Sigmoid colon (tissue), 7 donors: Measurements from ENCODE around the gene ARHGAP33. TPM values are rescaled to one million over a fixed set of nuclear protein-coding genes. Genes with fewer than 3 reads are reported as not detected.

Source experiments
- DNase-seq: peaks from one replicate; pipeline ENCODE4 v3.0.0-alpha.2; 2019
- H3K27ac ChIP-seq, 4 donors: fragments of 200-600 bp; sonication (generic); one replicate each; pipeline ENCODE4 v1.5.1; 2016 to 2019; ENCODE audit warnings: mild to moderate bottlenecking in 1 of 4
- H3K27me3 ChIP-seq, 3 donors: fragments of 200-600 bp; sonication (generic); one replicate each; pipeline ENCODE4 v1.5.1; 2019; ENCODE audit warnings: mild to moderate bottlenecking in 1 of 3
- H3K36me3 ChIP-seq, 4 donors: fragments of 200-600 bp; sonication (generic); one replicate each; pipeline ENCODE4 v1.5.1; 2016 to 2019
- H3K4me1 ChIP-seq, 4 donors: fragments of 200-600 bp; sonication (generic); one replicate each; pipeline ENCODE4 v1.5.1; 2017 to 2019
- H3K4me3 ChIP-seq, 4 donors: fragments of 200-600 bp; sonication (generic); one replicate each; pipeline ENCODE4 v1.5.1; 2017 to 2019; ENCODE audit warnings: mild to moderate bottlenecking in 2 of 4, moderate library complexity in 1 of 4
- H3K9me3 ChIP-seq, 4 donors: fragments of 200-600 bp in 3 of 4; sonication (generic) in 3 of 4; one replicate each; pipeline versions ENCODE4 v1.5.1 to v1.6.1; 2013 to 2019
- EP300 ChIP-seq, 4 donors: sonication (generic); formaldehyde crosslinking; IDR thresholded peaks; one replicate each; pipeline ENCODE4 v1.6.1; 2017; ENCODE audit warnings: antibody characterized with exemption in 4 of 4
- POLR2A ChIP-seq, 2 donors: fragments of 450-650 bp; IDR thresholded peaks; one replicate each; pipeline ENCODE4 v1.6.1; 2016; ENCODE audit warnings: antibody characterized with exemption in 2 of 2, mild to moderate bottlenecking in 2 of 2, moderate library complexity in 2 of 2
- POLR2AphosphoS5 ChIP-seq, 4 donors: sonication (generic); formaldehyde crosslinking; IDR thresholded peaks; one replicate each; pipeline ENCODE4 v1.6.1; 2017; ENCODE audit warnings: antibody characterized with exemption in 4 of 4
- WGBS, 2 donors: extraction: QIAGEN DNeasy Blood & Tissue Kit; methylation state at CpG; one replicate each; pipeline ENCODE4 v1.1.7; 2013; 5-methylcytosine and 5-hydroxymethylcytosine counted together
- intact Hi-C: fragments of 100-400 bp; cut with DNase I; formaldehyde crosslinking; loops from one replicate; pipeline ENCODE4 v1.15.1; 2023
- polyA plus RNA-seq, 3 donors: library from polyadenylated mRNA; stranded (reverse); fragments of 200-250 nt; gene quantifications; one replicate each; pipeline ENCODE4 v1.2.3, GENCODE V29; 2013
- total RNA-seq, 4 donors: library from RNA; depleted of rRNA; stranded (reverse); fragments of >200 nt; gene quantifications; one replicate each; pipeline ENCODE4 v1.1.0, GENCODE V29; 2016
- TF ChIP-seq, protein P1 (sequence below), 4 experiments: fragments of 450-650 bp in 3 of 4; fragments of 200-600 bp in 1 of 4; IDR thresholded peaks; one replicate each; pipeline ENCODE4 v1.5.1; 2016 to 2019; ENCODE audit warnings: antibody characterized with exemption in 4 of 4, mild to moderate bottlenecking in 3 of 4, moderate library complexity in 2 of 4
- donor health status: healthy with polysubstance abuse.
- donor health status: Bipolar disorder and iron deficiency.
- donor health status: healthy.

Gene ARHGAP33
- total and polyA plus RNA-seq, 7 donors = 0.60 to 11.9 (median 6.1) TPM

DNA sequence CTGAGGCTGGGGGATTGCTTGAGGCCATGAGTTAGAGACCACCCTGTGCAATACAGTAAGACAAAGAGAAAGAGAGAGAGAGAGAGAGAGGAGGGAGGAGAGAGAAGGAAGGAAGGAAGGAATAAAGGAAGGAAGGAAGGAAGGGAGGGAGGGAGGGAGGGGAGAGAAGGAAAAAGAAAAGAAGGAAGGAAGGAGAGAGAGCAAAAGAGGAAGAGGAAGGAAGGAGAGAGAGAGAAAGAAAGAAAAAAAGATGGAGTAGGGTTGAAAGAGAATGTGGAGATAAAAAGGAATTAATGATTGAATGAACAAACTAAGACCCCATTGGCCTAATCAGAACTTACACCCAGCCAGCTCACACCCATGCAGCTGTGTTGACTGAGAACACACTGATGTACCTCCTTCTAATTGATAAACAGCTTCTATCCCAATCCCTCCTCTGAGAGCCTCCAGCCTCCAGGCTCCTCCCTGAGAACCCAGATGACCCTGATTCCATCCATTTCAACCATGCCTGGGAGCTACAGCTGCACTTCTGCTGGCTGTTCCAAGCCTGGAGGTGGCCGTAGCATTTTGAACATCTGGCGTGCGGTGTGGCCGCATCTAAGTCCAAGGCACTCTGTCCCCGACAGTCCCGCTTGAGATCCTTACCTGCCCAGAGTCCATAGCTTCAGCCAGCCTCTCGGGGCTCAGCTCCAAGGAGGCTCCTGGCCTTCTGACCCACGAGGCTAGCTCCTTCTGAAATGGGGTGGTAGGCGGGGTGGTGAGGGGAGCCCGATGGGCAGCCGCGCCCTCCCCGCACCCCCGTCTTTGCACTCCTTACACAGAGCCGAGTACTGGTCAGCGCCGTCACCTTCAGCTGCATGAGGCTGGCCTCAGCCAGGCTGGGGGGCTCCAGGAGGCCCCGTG, 36.2 kb downstream of the ARHGAP33 start:
- no peak overlapping the region for H3K27ac ChIP-seq
- 58 to 76% methylated on average over 18 of the region's 18 CpGs for WGBS, 2 donors
- TF ChIP-seq POLR2AphosphoS5 (IDR thresholded peaks at IDR 0.05) (no peak), POLR2A (IDR thresholded peaks at IDR 0.05) (no peak)
- TF ChIP-seq, protein P1, sequence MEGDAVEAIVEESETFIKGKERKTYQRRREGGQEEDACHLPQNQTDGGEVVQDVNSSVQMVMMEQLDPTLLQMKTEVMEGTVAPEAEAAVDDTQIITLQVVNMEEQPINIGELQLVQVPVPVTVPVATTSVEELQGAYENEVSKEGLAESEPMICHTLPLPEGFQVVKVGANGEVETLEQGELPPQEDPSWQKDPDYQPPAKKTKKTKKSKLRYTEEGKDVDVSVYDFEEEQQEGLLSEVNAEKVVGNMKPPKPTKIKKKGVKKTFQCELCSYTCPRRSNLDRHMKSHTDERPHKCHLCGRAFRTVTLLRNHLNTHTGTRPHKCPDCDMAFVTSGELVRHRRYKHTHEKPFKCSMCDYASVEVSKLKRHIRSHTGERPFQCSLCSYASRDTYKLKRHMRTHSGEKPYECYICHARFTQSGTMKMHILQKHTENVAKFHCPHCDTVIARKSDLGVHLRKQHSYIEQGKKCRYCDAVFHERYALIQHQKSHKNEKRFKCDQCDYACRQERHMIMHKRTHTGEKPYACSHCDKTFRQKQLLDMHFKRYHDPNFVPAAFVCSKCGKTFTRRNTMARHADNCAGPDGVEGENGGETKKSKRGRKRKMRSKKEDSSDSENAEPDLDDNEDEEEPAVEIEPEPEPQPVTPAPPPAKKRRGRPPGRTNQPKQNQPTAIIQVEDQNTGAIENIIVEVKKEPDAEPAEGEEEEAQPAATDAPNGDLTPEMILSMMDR (IDR thresholded peaks at IDR 0.05) = no peak
- DNase-seq = no peak
- no peaks in the 10 kb centered on the region for H3K36me3 ChIP-seq
- H3K4me1 ChIP-seq = no peaks in the 10 kb centered on the region
- H3K27me3 ChIP-seq = peaks cover 0 to 29% (median 0%) of the 10 kb centered on the region in 3 donors
- intact Hi-C loops = no loop called here
- H3K9me3 ChIP-seq = no peaks in the 10 kb centered on the region
- H3K4me3 ChIP-seq = no peak overlapping the region

DNA sequence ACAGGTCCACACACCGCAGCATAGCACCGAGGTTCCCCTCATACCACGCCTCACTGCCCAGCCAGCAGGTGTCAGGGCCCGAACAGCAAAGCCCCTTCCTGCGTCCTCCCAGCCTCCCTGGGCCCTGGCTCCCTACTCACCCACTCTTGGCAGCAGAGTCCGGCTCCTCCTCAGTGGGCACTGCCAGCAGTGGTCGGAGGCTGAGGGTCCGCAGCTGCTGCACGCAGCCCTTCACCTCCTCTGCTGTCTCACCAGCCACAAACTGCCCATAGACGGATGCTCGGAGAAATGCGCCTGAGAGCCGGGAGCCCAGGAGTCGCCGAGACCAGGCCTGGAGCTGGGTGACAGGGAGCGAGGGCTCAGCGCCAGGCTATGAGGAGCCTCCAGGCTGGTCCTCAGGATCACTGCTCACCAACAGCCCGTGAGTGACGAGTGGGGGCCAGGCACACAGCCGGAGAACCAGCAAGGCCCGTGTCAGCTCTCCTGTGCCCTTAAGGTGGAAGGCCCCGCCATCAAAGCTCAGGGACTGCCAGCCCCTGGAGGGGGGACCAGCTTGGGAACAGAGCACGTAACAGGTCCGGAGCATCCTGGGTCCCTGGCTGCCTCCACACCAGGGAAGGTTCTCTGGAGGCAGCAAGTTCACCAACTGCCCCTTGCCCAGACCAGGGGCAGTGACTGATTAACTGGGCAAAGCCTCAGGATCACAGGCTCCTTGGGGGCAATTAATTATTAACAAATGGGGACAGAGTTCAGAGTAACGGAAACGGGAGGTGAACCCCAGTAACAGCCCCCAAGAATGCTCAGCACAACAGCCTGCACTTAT, 37.1 kb downstream of the ARHGAP33 start, which contains the start of gene PRODH2:
Gene PRODH2 (minus strand): TSS at position 626 of the 823 bp plus-strand sequence. CDS start 40 bp downstream, at position 586.
- DNase-seq = no peak
- Histone ChIP-seq H3K4me3 (no peak within 1 kb of the TSS), H3K4me1 (no peaks in the 10 kb centered on the region), H3K27me3 (peaks cover 0 to 33% (median 3%) of the 10 kb centered on the region in 3 donors), H3K36me3 (no peaks in the 10 kb centered on the region), H3K9me3 (no peaks in the 10 kb centered on the region), H3K27ac (no peak within 1 kb of the TSS)
- intact Hi-C loops = no loop called here
- 65 to 77% methylated on average over 26 of the region's 26 CpGs for WGBS, 2 donors
- TF ChIP-seq POLR2A (IDR thresholded peaks at IDR 0.05) = no peak
- no peak for TF ChIP-seq POLR2AphosphoS5 (IDR thresholded peaks at IDR 0.05)
- TF ChIP-seq, protein P1 (IDR thresholded peaks at IDR 0.05) = no peak
- TF ChIP-seq EP300 (IDR thresholded peaks at IDR 0.05) = no peak

DNA sequence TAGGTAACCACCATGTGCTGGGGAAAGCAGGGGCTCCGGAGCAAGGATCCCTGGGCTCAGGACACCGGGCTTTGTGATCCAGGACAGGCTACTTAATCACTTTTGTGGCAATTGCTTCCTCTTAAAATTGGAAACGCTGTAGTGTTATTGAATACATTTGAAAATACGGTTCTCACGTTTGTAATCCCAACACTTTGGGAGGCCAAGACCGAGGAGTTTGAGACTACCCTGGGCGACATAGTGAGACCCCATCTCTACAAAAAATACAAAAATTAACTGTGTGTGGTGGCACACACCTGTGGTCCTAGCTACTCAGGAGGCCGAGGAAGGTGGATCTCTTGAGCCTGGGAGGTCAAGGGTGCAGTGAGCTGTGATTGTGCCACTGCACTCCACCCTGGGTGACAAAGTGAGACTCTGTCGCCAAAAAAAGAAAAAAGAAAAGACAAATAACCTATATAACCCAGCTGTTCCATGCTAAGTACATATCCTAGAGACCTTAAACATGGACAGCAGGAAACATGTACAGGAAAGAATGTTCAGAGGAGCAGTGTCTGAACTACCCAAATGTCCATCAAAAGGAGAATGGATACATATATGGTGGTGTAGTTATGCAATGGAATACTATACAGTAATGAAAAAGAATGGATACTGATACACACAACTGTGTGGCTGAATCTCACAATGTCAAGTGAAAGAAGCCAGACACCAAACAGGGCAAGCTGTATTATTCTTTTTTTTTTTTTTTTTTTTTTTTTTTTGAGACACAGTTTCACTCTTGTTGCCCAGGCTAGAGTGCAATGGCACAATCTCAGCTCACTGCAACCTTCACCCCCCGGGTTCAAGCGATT, 37.9 kb downstream of the ARHGAP33 start:
- H3K27me3 ChIP-seq = peaks cover 0 to 38% (median 5%) of the 10 kb centered on the region in 3 donors
- no peak for DNase-seq
- no peaks in the 10 kb centered on the region for H3K9me3 ChIP-seq
- intact Hi-C loops = no loop called here
- 82 to 88% methylated on average over 11 of the region's 11 CpGs for WGBS, 2 donors
- H3K27ac ChIP-seq = no peak overlapping the region
- no peak overlapping the region for H3K4me3 ChIP-seq
- H3K4me1 ChIP-seq = no peaks in the 10 kb centered on the region
- TF ChIP-seq POLR2AphosphoS5 (IDR thresholded peaks at IDR 0.05) (no peak), POLR2A (IDR thresholded peaks at IDR 0.05) (no peak), EP300 (IDR thresholded peaks at IDR 0.05) (no peak)
- TF ChIP-seq, protein P1 (IDR thresholded peaks at IDR 0.05) = no peak
- no peaks in the 10 kb centered on the region for H3K36me3 ChIP-seq

DNA sequence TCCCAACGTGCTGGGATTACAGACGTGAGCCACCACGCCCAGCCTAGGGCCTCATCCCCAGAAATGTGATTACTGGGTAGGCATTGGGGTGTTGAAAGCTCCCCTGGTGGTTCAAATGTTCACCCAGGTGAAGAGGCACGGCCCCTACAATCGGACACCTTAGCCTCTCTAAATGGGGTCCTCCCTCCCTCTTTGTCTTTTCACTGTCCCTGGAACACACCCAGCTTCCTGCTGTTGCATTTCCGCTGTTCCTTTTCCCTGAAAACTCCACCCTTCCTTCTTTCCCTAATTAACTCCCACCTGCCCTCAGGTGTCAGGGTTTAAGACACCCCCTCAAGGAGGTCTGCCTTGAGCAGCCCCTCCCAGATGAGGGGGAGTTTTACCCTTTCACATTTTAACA, 40.9 kb downstream of the ARHGAP33 start:
- TF ChIP-seq POLR2A (IDR thresholded peaks at IDR 0.05) = no peak
- TF ChIP-seq POLR2AphosphoS5 (IDR thresholded peaks at IDR 0.05) = no peak
- no peak for TF ChIP-seq EP300 (IDR thresholded peaks at IDR 0.05)
- TF ChIP-seq, protein P1 (IDR thresholded peaks at IDR 0.05) = no peak
- Histone ChIP-seq H3K4me3 (no peak overlapping the region), H3K27me3 (peaks cover 0 to 38% (median 5%) of the 10 kb centered on the region in 3 donors), H3K9me3 (no peaks in the 10 kb centered on the region), H3K4me1 (no peaks in the 10 kb centered on the region), H3K36me3 (no peaks in the 10 kb centered on the region), H3K27ac (no peak overlapping the region)
- WGBS, 2 donors = 23 to 35% methylated on average over 6 of the region's 6 CpGs
- DNase-seq = no peak
- intact Hi-C loops = no loop called here
